Large intestine (tissue), 3 donors: ENCODE measurements around the gene CNTNAP2. TPM values are rescaled to one million over a fixed set of nuclear protein-coding genes. Genes with fewer than 3 reads are reported as not detected.

Experiments used
- DNase-seq, 2 donors: peaks; one replicate each; pipeline versions ENCODE4 v3.0.0 to v3.0.0-alpha.2; 2013
- H3K27ac ChIP-seq: one replicate; pipeline ENCODE4 v1.5.1; 2013; ENCODE audit warnings: low read length
- H3K27me3 ChIP-seq: 2 replicates; pipeline ENCODE4 v1.6.1; 2013; ENCODE audit warnings: low read length; ENCODE audit not compliant: control insufficient read depth, insufficient read depth
- H3K36me3 ChIP-seq: 2 replicates; pipeline ENCODE4 v1.6.1; 2013; ENCODE audit warnings: low read length; ENCODE audit not compliant: control insufficient read depth, insufficient read depth
- H3K4me1 ChIP-seq: one replicate; pipeline ENCODE4 v1.6.1; 2013; ENCODE audit warnings: low read length; ENCODE audit not compliant: control insufficient read depth, insufficient read depth
- H3K4me3 ChIP-seq: one replicate; pipeline ENCODE4 v1.5.1; 2013; ENCODE audit warnings: low read length
- H3K9me3 ChIP-seq: one replicate; pipeline ENCODE4 v1.6.1; 2013; ENCODE audit warnings: mild to moderate bottlenecking, low read depth, low read length, moderate library complexity; ENCODE audit not compliant: control insufficient read depth
- WGBS: methylation state at CpG from one replicate; pipeline ENCODE4 v1.1.5; 2013; ENCODE audit warnings: low lambda C conversion rate; ENCODE audit not compliant: insufficient coverage; 5-methylcytosine and 5-hydroxymethylcytosine counted together
- polyA plus RNA-seq: library from polyadenylated mRNA; unstranded; fragments of 120-200 nt; gene quantifications from one replicate; pipeline ENCODE4 v1.2.1, GENCODE V29; 2013

CNTNAP2 gene
- polyA plus RNA-seq, 1 donor: 12.9 TPM

DNA sequence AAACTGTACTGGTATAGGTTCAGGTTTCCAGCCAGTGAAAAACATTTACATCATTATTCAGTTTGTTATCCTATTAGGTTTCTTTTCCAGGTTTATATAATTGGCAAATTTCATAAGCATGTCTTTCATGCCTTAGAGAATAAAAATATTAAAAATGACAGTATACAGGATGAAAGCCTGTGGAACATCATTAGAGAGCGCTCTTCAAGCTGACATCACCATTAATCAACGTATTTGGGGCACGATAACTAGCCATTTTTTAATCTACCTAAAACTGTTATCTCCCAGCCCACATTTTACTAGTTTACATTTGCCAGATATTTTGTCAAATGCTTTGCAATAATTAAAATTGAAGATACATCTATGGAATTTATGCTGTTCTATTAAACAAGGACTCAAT is 714.1 kb downstream of the CNTNAP2 start:
- H3K9me3 ChIP-seq: no peaks in the 10 kb centered on the region
- H3K27me3 ChIP-seq: no peaks in the 10 kb centered on the region
- H3K4me1 ChIP-seq: no peaks in the 10 kb centered on the region
- H3K27ac ChIP-seq: no peak overlapping the region
- WGBS: 94% methylated on average over 2 of the region's 3 CpGs
- no peaks in the 10 kb centered on the region for H3K36me3 ChIP-seq
- no peak for DNase-seq
- no peak overlapping the region for H3K4me3 ChIP-seq

- Histone ChIP-seq H3K9me3 (no peaks in the 10 kb centered on the region), H3K4me1 (no peaks in the 10 kb centered on the region), H3K4me3 (no peak overlapping the region), H3K36me3 (no peaks in the 10 kb centered on the region), H3K27ac (no peak overlapping the region), H3K27me3 (no peaks in the 10 kb centered on the region)
- WGBS: no CpG with 5 or more reads among the region's 2 CpGs
- DNase-seq: no peak
These were observed 715.3 kb downstream of the CNTNAP2 start for GRCh38 chr7:146831875-146832274.

DNA sequence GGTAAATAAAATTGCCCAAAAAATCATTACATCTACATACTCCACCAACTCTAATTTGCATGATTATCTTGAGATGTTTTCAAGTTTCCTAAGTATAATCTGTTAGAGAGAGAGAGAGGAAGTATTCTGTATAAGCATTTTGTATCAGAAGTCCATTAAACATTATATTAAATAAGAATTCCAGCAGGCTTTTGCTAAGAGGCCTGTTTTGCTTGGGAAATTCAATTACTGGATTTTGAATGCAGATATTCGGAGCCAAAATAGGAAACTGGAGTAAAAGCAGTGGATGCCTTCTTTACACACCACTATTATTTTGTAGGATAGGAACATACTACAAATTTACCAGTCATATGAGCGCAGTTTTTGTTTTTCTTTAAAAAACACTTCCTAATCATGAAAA is 727.8 kb downstream of the CNTNAP2 start:
- no peaks in the 10 kb centered on the region for H3K9me3 ChIP-seq
- H3K36me3 ChIP-seq: no peaks in the 10 kb centered on the region
- no peak overlapping the region for H3K27ac ChIP-seq
- 74% methylated on average over 2 of the region's 2 CpGs for WGBS
- H3K4me3 ChIP-seq: no peak overlapping the region
- DNase-seq: no peak
- no peaks in the 10 kb centered on the region for H3K27me3 ChIP-seq
- H3K4me1 ChIP-seq: no peaks in the 10 kb centered on the region

DNA sequence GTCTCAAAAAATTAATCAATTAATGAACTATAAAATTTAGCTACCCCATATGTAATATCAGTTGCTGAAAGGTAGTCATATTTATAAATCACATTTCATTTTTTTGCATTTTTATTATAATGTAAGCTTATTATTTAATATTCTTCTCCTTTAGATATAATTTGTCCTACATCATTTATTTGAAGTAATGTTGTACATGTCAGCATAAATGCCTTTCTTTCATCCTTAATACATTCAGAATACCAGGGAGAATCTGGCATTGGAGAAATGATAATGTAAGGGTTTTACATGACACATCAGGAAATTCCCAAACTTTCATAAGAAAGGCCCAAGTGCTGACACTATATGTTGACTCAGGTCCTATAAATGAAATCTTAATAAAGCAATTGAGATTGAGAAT is 742.1 kb downstream of the CNTNAP2 start:
- no peaks in the 10 kb centered on the region for H3K4me1 ChIP-seq
- no peaks in the 10 kb centered on the region for H3K27me3 ChIP-seq
- DNase-seq: no peak
- no peak overlapping the region for H3K4me3 ChIP-seq
- no peak overlapping the region for H3K27ac ChIP-seq
- H3K36me3 ChIP-seq: no peaks in the 10 kb centered on the region
- no peaks in the 10 kb centered on the region for H3K9me3 ChIP-seq

- H3K9me3 ChIP-seq: no peaks in the 10 kb centered on the region
- no CpG with 5 or more reads among the region's 4 CpGs for WGBS
- no peak overlapping the region for H3K27ac ChIP-seq
- H3K27me3 ChIP-seq: no peaks in the 10 kb centered on the region
- DNase-seq: no peak
- H3K4me1 ChIP-seq: no peaks in the 10 kb centered on the region
- no peaks in the 10 kb centered on the region for H3K36me3 ChIP-seq
- no peak overlapping the region for H3K4me3 ChIP-seq
These were observed 745.1 kb downstream of the CNTNAP2 start for GRCh38 chr7:146861701-146862100.

GRCh38 chr7:146862415-146862814 is 745.8 kb downstream of the CNTNAP2 start:
- no peak overlapping the region for H3K4me3 ChIP-seq
- H3K9me3 ChIP-seq: no peaks in the 10 kb centered on the region
- no peaks in the 10 kb centered on the region for H3K27me3 ChIP-seq
- no peaks in the 10 kb centered on the region for H3K4me1 ChIP-seq
- H3K36me3 ChIP-seq: no peaks in the 10 kb centered on the region
- 33% methylated on average over 1 of the region's 2 CpGs for WGBS
- no peak overlapping the region for H3K27ac ChIP-seq
- no peak for DNase-seq

- Histone ChIP-seq H3K4me1 (no peaks in the 10 kb centered on the region), H3K9me3 (no peaks in the 10 kb centered on the region), H3K27ac (no peak overlapping the region), H3K27me3 (no peaks in the 10 kb centered on the region), H3K36me3 (no peaks in the 10 kb centered on the region), H3K4me3 (no peak overlapping the region)
- whole genome bisulfite sequencing: no CpG with 5 or more reads among the region's 2 CpGs
- no peak for DNase-seq
These were observed 748.0 kb downstream of the CNTNAP2 start for GRCh38 chr7:146864644-146865043.

DNA sequence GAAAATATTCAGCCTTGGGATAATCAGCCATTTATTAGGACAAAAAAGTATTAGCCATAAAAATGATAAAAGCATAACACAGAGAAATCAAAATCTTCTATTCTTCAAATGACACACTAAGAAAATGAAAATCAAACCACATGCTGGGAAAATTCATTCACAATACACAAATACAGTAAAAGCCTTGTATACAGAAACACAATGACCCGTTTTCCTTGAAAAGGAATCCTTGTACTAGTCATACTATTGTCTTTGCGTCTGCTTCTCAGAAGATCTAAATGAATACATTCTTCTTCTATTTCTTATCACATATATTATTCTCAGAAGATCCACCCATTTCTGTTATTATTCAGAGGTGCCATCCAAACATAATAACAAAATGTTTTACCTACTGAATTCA is 749.1 kb downstream of the CNTNAP2 start:
- no peaks in the 10 kb centered on the region for H3K27me3 ChIP-seq
- H3K36me3 ChIP-seq: no peaks in the 10 kb centered on the region
- no peaks in the 10 kb centered on the region for H3K9me3 ChIP-seq
- no peak for DNase-seq
- WGBS: 100% methylated on average over 1 of the region's 2 CpGs
- no peak overlapping the region for H3K27ac ChIP-seq
- H3K4me3 ChIP-seq: no peak overlapping the region
- H3K4me1 ChIP-seq: no peaks in the 10 kb centered on the region

- no peak overlapping the region for H3K4me3 ChIP-seq
- no peaks in the 10 kb centered on the region for H3K4me1 ChIP-seq
- H3K9me3 ChIP-seq: no peaks in the 10 kb centered on the region
- H3K36me3 ChIP-seq: no peaks in the 10 kb centered on the region
- 100% methylated on average over 4 of the region's 4 CpGs for WGBS
- DNase-seq: no peak
- no peaks in the 10 kb centered on the region for H3K27me3 ChIP-seq
- H3K27ac ChIP-seq: no peak overlapping the region
These were observed 758.1 kb downstream of the CNTNAP2 start for GRCh38 chr7:146874722-146875121.

GRCh38 chr7:146875237-146875785 is 758.7 kb downstream of the CNTNAP2 start:
- H3K36me3 ChIP-seq: no peaks in the 10 kb centered on the region
- H3K4me3 ChIP-seq: no peak overlapping the region
- H3K27me3 ChIP-seq: no peaks in the 10 kb centered on the region
- H3K9me3 ChIP-seq: no peaks in the 10 kb centered on the region
- no peak for DNase-seq
- no peak overlapping the region for H3K27ac ChIP-seq
- H3K4me1 ChIP-seq: no peaks in the 10 kb centered on the region
- 77% methylated on average over 2 of the region's 3 CpGs for WGBS

- Histone ChIP-seq H3K36me3 (no peaks in the 10 kb centered on the region), H3K4me3 (no peak overlapping the region), H3K27ac (no peak overlapping the region), H3K27me3 (no peaks in the 10 kb centered on the region), H3K9me3 (no peaks in the 10 kb centered on the region), H3K4me1 (no peaks in the 10 kb centered on the region)
- DNase-seq: no peak
- no CpG with 5 or more reads among the region's 2 CpGs for WGBS
These were observed 759.4 kb downstream of the CNTNAP2 start for GRCh38 chr7:146875981-146876380.
